HG03060 (cell line): ENCODE measurements around the gene ASZ1.
A peak's percentile ranks its signal among the peaks of the same experiment; 100 is the strongest.

Source experiments
- ATAC-seq: cut with Tn5 transposase; IDR thresholded peaks from one replicate; pipeline ENCODE4 v1.9.1; 2021; ENCODE audit warnings: low read depth, moderate number of reproducible peaks; ENCODE audit not compliant: unreplicated experiment

The ASZ1 gene

DNA sequence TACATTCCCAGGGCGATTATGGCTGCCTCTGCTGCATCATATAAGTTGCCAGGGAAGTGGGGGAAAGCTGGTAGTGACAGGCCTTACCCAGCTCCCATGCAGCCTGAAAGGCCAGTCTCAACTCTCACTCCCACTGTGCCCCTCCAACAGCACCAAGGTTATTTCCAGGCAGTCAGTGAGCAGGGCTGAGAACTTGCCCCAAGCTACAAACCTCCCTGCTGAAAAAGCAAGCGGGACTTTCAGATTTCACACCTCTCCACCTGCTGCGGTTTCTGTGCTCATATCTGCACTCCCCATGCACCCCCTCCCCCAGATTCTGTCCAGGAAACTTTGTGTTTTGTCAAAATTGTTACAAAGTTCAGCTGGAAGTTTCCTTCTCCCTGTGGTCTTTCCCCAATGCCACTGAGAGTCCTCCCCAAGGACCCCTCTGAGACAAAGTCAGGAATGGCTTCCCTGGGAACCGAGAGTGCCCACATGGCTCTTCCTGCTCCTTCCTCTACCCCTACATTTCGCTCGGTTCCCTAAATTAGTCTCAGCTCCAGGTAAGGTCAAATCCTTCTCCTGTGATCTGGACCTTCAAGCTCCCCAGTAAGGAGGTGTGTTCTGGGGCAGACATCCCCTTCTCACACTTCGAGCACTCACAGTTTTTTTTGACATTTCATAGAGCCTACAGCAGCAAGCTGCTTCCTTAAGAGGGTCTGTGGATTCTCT, 79.2 kb downstream of the ASZ1 start:
- ATAC-seq = peak; percentile 43

DNA sequence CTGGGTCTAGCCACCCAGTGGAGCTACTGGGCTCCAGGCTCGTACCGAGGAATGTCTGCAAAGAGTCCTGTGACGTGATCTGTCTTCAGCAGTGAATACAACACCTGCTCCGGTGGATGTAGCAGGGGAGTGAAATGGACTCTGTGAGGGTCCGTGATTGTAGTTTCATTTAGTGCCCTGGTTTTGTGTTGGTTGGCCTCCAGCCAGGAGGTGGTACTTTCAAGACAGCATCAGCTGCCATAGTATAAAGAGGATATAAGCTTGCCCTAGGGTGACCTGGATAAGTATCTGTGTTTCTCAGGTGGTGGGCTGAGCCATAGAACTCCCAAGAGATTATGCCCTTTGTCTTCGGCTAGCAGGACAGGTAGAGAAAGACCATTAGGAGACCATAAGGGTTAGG, 79.8 kb downstream of the ASZ1 start:
- no peak for ATAC-seq

DNA sequence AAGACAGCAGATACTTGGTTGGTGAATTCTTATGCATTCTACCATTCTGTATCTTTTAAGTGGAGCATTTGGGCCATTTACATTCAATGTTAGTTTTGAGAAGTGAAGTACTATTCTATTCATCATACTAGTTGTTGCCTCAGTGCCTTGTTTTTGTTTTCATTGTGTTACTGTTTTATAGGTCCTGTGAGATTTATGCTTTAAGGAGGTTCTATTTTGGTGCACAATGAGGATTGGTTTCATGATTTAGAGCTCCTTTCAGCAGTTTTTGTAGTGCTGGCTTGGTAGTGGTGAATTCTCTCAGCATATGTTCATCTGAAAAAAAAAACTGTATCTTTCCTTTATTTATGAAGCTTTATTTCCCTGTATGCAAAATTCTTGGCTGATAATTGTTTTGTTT, 81.1 kb downstream of the ASZ1 start:
- ATAC-seq = no peak

DNA sequence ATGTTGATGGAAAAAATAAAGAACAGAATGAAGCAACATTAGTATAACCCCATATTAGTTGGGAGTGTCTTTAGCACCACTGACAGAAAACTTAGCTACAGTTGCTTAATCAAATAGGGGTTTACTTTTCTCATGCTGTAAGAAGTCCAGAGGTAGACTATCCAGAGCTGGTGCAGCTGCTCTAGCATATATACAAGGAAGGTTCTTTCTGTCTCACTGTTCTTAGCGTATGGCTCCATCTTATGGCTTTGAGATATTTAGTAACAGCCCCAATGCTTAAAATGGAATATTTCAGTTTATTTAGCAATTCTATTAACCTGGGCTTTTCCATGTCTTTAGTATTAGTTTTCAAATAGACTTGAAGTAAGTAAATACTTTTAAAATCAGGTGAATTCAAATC, 89.3 kb downstream of the ASZ1 start:
- no peak for ATAC-seq

DNA sequence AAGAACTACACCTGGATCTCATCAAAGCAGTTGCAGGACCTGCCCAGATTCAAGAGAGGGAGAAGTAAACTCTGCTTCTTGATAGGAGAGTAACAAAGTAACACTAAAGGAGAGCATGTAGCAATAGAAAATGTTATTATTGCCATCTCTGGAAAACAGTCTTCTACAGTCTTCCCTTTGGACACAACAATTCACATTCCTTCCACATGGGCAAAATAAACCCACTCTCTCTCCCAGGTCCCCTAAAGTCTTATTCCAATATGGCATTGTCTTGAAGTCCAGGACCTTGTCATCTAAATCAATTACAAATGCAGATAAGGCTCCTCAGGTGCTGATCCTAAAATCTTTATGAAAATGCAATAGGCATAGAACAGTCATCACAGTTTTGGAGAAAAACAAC, 94.1 kb downstream of the ASZ1 start:
- ATAC-seq = no peak

DNA sequence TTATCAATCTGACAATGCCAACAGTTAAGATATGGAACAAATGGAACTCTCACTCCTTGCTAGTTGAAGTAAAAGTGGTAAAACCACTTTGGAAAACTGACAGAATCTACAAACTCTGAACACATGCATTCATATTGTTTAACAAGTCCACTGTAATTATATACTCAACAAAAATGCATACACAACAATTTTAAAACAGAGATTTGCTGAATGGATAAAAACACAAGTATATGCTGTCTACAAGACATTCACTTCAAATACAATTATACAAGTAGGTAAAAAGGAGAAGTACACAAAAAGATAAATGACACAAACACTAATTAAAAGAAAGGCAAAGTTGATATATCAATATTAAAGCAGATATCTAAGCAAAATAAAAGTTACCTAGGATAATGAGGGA, 95.3 kb downstream of the ASZ1 start:
- no peak for ATAC-seq

DNA sequence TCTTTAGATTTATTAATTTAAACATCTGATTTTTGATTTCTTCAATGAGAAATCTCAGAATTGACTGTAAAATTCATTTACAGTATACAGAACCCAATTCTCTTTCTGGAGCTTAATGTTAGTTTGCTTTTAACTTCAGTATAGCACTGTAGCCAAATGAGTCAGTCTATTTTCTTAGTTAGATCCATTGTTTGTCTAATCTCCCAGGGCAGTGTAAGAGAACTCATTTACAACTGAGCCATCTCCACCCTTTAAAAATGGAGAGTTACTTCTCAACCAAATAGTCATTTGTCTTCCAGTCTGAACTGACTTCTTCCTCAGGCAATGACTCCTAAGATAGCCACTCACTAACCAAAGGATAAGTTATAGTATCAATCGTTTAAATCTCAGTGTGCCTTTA, 101.5 kb downstream of the ASZ1 start:
- no peak for ATAC-seq

DNA sequence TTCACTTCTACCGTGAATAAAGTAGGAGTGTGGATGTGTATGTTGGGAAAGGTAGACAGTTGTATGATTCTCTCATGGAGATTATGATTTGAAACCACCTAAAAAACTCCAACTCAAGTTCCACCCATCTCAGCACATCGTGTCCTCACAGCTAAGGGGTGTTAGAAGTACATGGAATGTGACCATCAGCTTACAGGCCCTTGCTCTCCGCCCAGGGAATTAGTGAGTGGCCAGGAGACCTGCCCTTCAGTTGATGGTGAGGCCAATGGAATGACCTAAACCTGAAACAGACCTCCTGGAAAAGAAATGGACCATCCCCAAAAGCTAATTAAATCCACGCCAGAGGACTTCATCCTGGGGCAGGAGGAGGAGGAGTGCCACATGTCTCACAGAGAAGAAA, 102.3 kb downstream of the ASZ1 start:
- no peak for ATAC-seq

DNA sequence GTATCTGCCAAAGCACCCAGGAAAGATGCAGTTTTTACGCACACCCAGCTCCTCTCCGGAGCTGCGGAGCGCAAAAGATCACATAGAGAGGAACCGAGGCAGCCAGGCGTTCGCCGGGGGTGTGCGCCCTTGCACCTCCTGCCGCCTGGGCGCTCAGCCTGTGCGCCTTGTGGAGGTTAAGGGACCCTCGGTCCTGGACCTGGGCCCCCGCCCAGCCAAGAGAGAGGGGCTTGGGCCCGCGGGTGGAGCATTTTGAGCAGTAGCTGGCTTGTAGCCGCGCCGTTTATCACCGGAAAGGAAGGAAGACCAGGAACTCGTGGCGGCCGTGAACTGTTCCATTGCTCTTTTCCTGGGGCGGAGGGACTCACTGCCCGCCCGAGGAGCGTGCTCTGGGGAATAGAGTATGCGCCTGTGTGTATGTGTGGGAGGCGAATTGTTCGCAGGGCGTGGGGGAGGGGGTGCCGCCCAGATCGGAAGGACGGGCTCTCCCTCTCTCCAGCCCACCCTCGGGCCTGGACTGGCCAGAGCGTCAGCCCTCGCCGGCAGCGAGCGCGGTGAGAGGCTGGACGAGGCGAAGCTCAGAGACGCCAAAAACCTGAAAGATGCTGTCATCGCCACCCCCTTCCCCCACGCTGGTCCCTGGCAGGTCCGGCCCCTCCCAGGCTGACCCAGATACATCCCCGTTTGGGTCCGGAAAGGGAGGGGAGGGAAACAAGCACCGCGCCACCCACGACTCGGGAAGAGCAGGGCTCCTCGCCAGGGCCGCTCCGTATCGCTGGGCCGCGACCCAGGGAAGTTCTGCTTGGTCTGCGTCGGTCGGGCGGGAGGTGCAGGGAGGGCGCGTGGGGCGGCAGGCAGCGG, 103.2 kb downstream of the ASZ1 start:
- ATAC-seq = no peak

DNA sequence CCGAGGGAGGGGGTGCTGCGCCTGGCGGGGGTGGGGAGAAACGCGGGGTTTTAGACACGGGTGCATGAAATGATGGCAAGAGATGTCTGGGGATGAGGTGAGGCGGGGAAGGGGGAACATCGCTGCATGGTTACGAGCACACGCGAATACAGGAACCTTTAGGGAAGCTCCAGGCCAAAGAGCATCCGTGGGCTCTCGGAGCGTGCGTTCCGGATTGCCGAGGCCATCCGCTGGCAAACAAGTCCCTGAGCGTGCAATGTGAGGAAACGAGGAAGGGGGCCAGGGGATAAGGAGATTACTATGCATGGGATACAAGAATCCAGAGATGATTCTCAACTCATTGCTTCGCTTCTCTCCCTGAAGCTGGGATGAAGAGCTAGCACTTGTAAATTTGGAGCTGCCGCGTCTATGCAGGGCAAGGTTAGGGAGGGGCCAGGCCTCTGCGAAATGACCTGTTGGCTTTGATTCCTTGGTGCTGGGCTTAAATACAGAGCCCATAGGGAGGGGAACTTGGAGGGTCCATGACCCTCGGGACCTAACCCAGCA, 103.9 kb downstream of the ASZ1 start:
- no peak for ATAC-seq

DNA sequence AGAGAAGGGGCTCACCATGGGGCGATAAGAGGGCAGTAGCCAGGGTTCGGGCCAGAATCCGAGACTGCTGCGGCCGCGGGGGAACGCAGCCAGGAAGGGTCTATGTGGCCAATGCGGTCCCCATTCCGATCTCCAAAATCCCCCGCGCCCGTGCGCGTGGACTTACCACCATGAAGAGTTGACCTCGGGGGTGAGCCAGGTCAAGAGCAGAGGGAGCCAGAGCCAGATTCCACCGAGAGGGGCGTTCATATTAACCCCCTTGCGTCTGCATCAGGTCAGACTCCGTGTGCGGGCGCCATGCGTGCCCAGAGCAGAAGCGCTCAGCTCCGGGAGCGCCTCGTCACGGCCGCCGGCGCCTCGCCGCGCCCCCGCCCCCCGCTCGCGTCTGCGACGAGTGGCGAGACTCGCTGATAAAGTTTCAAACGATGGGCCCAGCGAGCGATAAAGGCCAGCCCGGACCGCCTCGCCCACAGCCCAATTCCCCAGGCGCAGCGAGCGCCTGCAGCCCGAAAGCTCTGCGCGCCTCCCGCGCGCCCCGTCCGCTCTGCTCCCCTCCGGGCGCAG, 104.5 kb downstream of the ASZ1 start, which contains the start of gene WNT2:
Gene WNT2, minus strand, starts transcription at position 318 of the 564 bp plus-strand sequence. Its CDS starts 69 bp downstream, at position 249.
- ATAC-seq = no peak

DNA sequence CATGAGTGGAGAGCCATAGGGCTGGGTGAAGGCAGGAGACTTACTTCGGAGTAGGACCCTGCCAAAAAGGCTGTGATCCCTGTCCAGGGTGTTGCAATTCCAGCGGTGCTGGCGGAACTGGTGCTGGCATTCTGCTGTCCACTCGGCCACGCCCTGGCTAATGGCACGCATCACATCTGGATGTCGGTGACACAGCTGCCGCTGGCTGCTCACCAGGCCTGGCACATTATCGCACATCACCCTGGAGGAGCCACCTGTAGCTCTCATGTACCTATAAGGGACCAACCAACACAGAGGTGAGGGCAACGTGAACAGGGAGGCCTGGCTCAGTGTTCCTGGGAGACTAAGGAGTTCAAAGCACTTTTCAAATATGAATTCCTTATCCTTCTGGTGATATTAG, 106.8 kb downstream of the ASZ1 start:
- no peak for ATAC-seq

DNA sequence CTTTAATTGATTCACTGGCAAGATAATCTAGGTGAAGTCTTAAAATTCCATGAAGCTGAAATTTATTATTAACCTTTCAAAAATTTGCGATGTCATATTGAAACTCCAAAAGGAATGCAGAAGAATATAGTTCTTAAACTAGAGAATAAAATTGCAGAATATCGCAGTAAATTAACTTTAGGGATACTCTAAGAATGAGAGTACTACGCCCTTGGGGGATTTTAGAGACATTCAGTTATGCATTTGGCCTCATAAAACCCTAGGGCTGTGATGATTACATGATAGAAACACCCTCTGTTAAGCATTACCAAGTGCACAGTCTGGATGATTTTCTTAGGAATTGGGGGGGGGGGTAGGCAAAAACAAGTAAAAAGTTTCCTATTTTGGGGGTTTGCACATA, 108.1 kb downstream of the ASZ1 start:
- no peak for ATAC-seq

DNA sequence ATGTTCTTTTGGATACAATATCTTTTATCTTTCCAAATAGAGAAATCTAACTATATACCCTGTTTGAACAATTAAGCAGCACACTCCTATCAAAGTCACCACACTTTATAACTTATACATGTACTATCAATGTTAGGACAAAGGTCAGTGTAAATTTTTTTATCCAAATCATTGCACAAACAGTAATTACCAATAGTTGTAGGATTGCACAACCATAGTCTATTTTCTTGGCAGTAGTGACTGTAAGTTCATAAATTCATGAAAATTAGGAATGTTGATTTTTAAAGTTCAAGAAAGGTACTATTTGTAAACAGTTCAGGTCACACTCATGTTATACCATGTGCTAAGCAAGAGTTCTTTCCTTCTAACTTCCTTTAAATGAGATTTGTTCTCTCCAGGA, 113.7 kb downstream of the ASZ1 start:
- no peak for ATAC-seq
